ENCODE results near the gene ATP6V0B.
A peak's percentile ranks its signal among the peaks of the same experiment; 100 is the strongest.

Gene ATP6V0B

GRCh38 chr1:43969746-43970466, 4.9 kb upstream of the ATP6V0B start, which contains the start of gene DPH2:
TSS of gene DPH2 (plus strand) at chr1:43970010. CDS start at chr1:43970176, 166 bp downstream.
- peak; percentile 93 for DNase-seq (ENCODE audit: low read depth)

- DNase-seq (ENCODE audit: low read depth) = no peak
These were observed 4.3 kb upstream of the ATP6V0B start for GRCh38 chr1:43970502-43970901.

GRCh38 chr1:43970911-43971310, 3.8 kb upstream of the ATP6V0B start:
- no peak for DNase-seq (ENCODE audit: low read depth)

- DNase-seq (ENCODE audit: low read depth) = no peak
These were observed 3.3 kb upstream of the ATP6V0B start for GRCh38 chr1:43971336-43971980.

- no peak for DNase-seq (ENCODE audit: low read depth)
These were observed 748 bp upstream of the ATP6V0B start for GRCh38 chr1:43973981-43974442.

- DNase-seq (ENCODE audit: low read depth) = no peak
These were observed 645 bp downstream of the ATP6V0B start for GRCh38 chr1:43975249-43975961.

GRCh38 chr1:43976045-43976444, 1.3 kb downstream of the ATP6V0B start:
- no peak for DNase-seq (ENCODE audit: low read depth)

- DNase-seq (ENCODE audit: low read depth) = no peak
These were observed 2.1 kb downstream of the ATP6V0B start for GRCh38 chr1:43976890-43977289.

GRCh38 chr1:43977376-43978263, 2.9 kb downstream of the ATP6V0B start:
- no peak for DNase-seq (ENCODE audit: low read depth)

- DNase-seq (ENCODE audit: low read depth) = no peak
These were observed 3.4 kb downstream of the ATP6V0B start for GRCh38 chr1:43978264-43978550.

GRCh38 chr1:43978551-43979260, 3.9 kb downstream of the ATP6V0B start, which contains the start of gene B4GALT2:
TSS of gene B4GALT2 (plus strand) at chr1:43979210. CDS start at chr1:43981161, 1,951 bp downstream.
- DNase-seq (ENCODE audit: low read depth) = no peak

- DNase-seq (ENCODE audit: low read depth) = no peak
These were observed 4.4 kb downstream of the ATP6V0B start for GRCh38 chr1:43979261-43979527.

- DNase-seq (ENCODE audit: low read depth) = no peak
These were observed 4.9 kb downstream of the ATP6V0B start for GRCh38 chr1:43979528-43980254.

GRCh38 chr1:43980255-43981134, 5.7 kb downstream of the ATP6V0B start:
- no peak for DNase-seq (ENCODE audit: low read depth)

- no peak for DNase-seq (ENCODE audit: low read depth)
These were observed 6.4 kb downstream of the ATP6V0B start for GRCh38 chr1:43981135-43981491.

- DNase-seq (ENCODE audit: low read depth) = no peak
These were observed 6.9 kb downstream of the ATP6V0B start for GRCh38 chr1:43981636-43982035.

- no peak for DNase-seq (ENCODE audit: low read depth)
These were observed 7.5 kb downstream of the ATP6V0B start for GRCh38 chr1:43982241-43982640.

- DNase-seq (ENCODE audit: low read depth) = no peak
These were observed 8.0 kb downstream of the ATP6V0B start for GRCh38 chr1:43982808-43983207.

- DNase-seq (ENCODE audit: low read depth) = no peak
These were observed 8.6 kb downstream of the ATP6V0B start for GRCh38 chr1:43983253-43983899.

Measured in stimulated activated CD8-positive, alpha-beta memory T cell treated with anti-CD3 and anti-CD28 coated beads, Interleukin-12 subunit alpha, Interleukin-12 subunit beta, amount 100 ng/mL, for 1 hour (primary cell).